SK-N-SH (cell line): ENCODE results near the gene PROK2. TPM values are rescaled to one million over a fixed set of nuclear protein-coding genes. Genes with fewer than 3 reads are reported as not detected.

Experiments used
- CTCF ChIA-PET: fragments of 300-600, 350-600 bp; formaldehyde crosslinking; extraction: SDS; loops from one replicate; lab custom pipeline; 2021; lab: Yijun Ruan, JAX
- POLR2A ChIA-PET: fragments of 350-600 bp; sonication (Branson Sonifier 250); formaldehyde crosslinking; extraction: SDS; loops from one replicate; lab custom pipeline; 2020; ENCODE audit warnings: antibody characterized with exemption, inconsistent platforms; lab: Yijun Ruan, JAX
- DNase-seq: peaks from one replicate; pipeline ENCODE4 v3.0.0; 2012
- H2AFZ ChIP-seq: fragments of 200-600 bp; sonication (generic); 2 replicates; pipeline ENCODE4 v1.8.1; 2016; ENCODE audit warnings: antibody characterized with exemption, mild to moderate bottlenecking, low read depth
- H3F3A ChIP-seq: fragments of 200-600 bp; sonication (generic); replicated peaks from 2 replicates; pipeline ENCODE3; 2016; ENCODE audit warnings: antibody characterized with exemption, mild to moderate bottlenecking; ENCODE audit not compliant: insufficient read depth
- H3K27ac ChIP-seq, 2 experiments: fragments of 200-500 bp in 1 of 2; fragments of 200-600 bp in 1 of 2; sonication (Bioruptor generic) in 1 of 2; sonication (generic), shearing (Covaris generic) in 1 of 2; 2 replicates each; pipeline versions ENCODE4 v1.5.1 to v1.6.1; 2014 to 2016; ENCODE audit warnings: low read depth in 2 of 2, inconsistent platforms in 1 of 2, low read length in 1 of 2, mild to moderate bottlenecking in 1 of 2, mixed read lengths in 1 of 2
- H3K27me3 ChIP-seq: fragments of 200-600 bp; sonication (generic), shearing (Covaris generic); 2 replicates; pipeline ENCODE4 v1.6.1; 2016; ENCODE audit warnings: mixed run types; ENCODE audit not compliant: insufficient read depth
- H3K36me3 ChIP-seq, 2 experiments: fragments of 200-500 bp in 1 of 2; fragments of 200-600 bp in 1 of 2; sonication (Bioruptor generic) in 1 of 2; sonication (generic) in 1 of 2; replicated peaks in 1 of 2; 2 replicates each; pipeline versions ENCODE3 to v1.5.1; 2014 to 2016; ENCODE audit warnings: low read length in 1 of 2, mild to moderate bottlenecking in 1 of 2; ENCODE audit not compliant: insufficient read depth in 2 of 2, control insufficient read depth in 1 of 2
- H3K4me1 ChIP-seq, 2 experiments: fragments of 200-500 bp in 1 of 2; fragments of 200-600 bp in 1 of 2; sonication (Bioruptor generic) in 1 of 2; sonication (generic), shearing (Covaris generic) in 1 of 2; 2 replicates each; pipeline versions ENCODE4 v1.5.1 to v1.6.1; 2014 to 2016; ENCODE audit warnings: low read depth in 1 of 2, low read length in 1 of 2, mixed run types in 1 of 2; ENCODE audit not compliant: insufficient read depth in 2 of 2, control insufficient read depth in 1 of 2
- H3K4me2 ChIP-seq: fragments of 200-600 bp; sonication (generic), shearing (Covaris generic); 2 replicates; pipeline ENCODE4 v1.6.1; 2017; ENCODE audit warnings: mixed run types
- H3K4me3 ChIP-seq, 2 experiments: fragments of 200-500 bp in 1 of 2; fragments of 200-600 bp in 1 of 2; sonication (Bioruptor generic) in 1 of 2; sonication (generic), shearing (Covaris generic) in 1 of 2; 2 replicates each; pipeline versions ENCODE4 v1.5.1 to v1.8.1; 2014 to 2016; ENCODE audit warnings: low read depth in 2 of 2, inconsistent platforms in 1 of 2, low read length in 1 of 2, mild to moderate bottlenecking in 1 of 2, mixed read lengths in 1 of 2, moderate library complexity in 1 of 2
- H3K79me2 ChIP-seq: fragments of 200-600 bp; sonication (generic); 2 replicates; pipeline ENCODE4 v1.8.1; 2017; ENCODE audit warnings: mild to moderate bottlenecking; ENCODE audit not compliant: insufficient read depth
- H3K9ac ChIP-seq: fragments of 200-600 bp; sonication (generic); 2 replicates; pipeline ENCODE4 v1.6.1; 2017; ENCODE audit warnings: mixed run types
- H3K9me2 ChIP-seq: fragments of 200-600 bp; sonication (generic); 2 replicates; pipeline ENCODE4 v1.6.1; 2017; ENCODE audit warnings: mixed run types
- H3K9me3 ChIP-seq: fragments of 200-600 bp; sonication (generic); 2 replicates; pipeline ENCODE4 v1.6.1; 2017; ENCODE audit warnings: mixed run types, mild to moderate bottlenecking, moderate library complexity
- H4K20me1 ChIP-seq: fragments of 200-600 bp; sonication (generic); 2 replicates; pipeline ENCODE4 v1.6.1; 2017; ENCODE audit warnings: mild to moderate bottlenecking, mixed run types; ENCODE audit not compliant: insufficient read depth
- CTCF ChIP-seq: fragments of 200-600 bp; sonication (generic); IDR thresholded peaks from 2 replicates; pipeline ENCODE4 v1.6.1; 2017; ENCODE audit warnings: antibody characterized with exemption, mild to moderate bottlenecking, moderate library complexity
- ELF1 ChIP-seq: IDR thresholded peaks from 2 replicates; pipeline ENCODE4 v1.4.0; 2012
- FOSL2 ChIP-seq: IDR thresholded peaks from 2 replicates; pipeline ENCODE4 v1.4.0; 2012; ENCODE audit warnings: low read depth, mild to moderate bottlenecking, moderate library complexity, borderline replicate concordance
- FOXJ3 ChIP-seq: sonication (generic); formaldehyde crosslinking; IDR thresholded peaks from 2 replicates; pipeline ENCODE4 v1.5.1; 2020; ENCODE audit warnings: mild to moderate bottlenecking, missing genetic modification reagents
- GABPA ChIP-seq: IDR thresholded peaks from 2 replicates; pipeline ENCODE4 v1.4.0; 2012; ENCODE audit warnings: low read depth, mild to moderate bottlenecking
- JUND ChIP-seq: IDR thresholded peaks from 2 replicates; pipeline ENCODE4 v1.4.0; 2012
- MXI1 ChIP-seq: IDR thresholded peaks from 2 replicates; pipeline ENCODE4 v1.6.1; 2012; ENCODE audit warnings: mild to moderate bottlenecking, low read depth, low read length, improper control_type of control experiment
- NFIC ChIP-seq: IDR thresholded peaks from 2 replicates; pipeline ENCODE4 v1.4.0; 2012; ENCODE audit warnings: borderline replicate concordance
- POLR2AphosphoS5 ChIP-seq: IDR thresholded peaks from 2 replicates; pipeline ENCODE4 v1.6.1; 2012; ENCODE audit warnings: low read depth, low read length
- REST ChIP-seq: IDR thresholded peaks from 2 replicates; pipeline ENCODE4 v1.6.1; 2012; ENCODE audit warnings: mild to moderate bottlenecking, low read depth, low read length, moderate library complexity
- RFX5 ChIP-seq: IDR thresholded peaks from 2 replicates; pipeline ENCODE4 v1.6.1; 2012; ENCODE audit warnings: mild to moderate bottlenecking, improper control_type of control experiment, low read length
- RXRA ChIP-seq: IDR thresholded peaks from 2 replicates; pipeline ENCODE4 v1.4.0; 2012; ENCODE audit warnings: low read depth, mild to moderate bottlenecking, borderline replicate concordance
- SIN3A ChIP-seq: IDR thresholded peaks from 2 replicates; pipeline ENCODE4 v1.6.1; 2012; ENCODE audit warnings: low read depth, mild to moderate bottlenecking, low read length, moderate library complexity, borderline replicate concordance
- SMC3 ChIP-seq: IDR thresholded peaks from 2 replicates; pipeline ENCODE4 v1.6.1; 2012; ENCODE audit warnings: low read depth, low read length, improper control_type of control experiment
- TAF1 ChIP-seq: IDR thresholded peaks from 2 replicates; pipeline ENCODE4 v1.6.1; 2012; ENCODE audit warnings: low read depth, mild to moderate bottlenecking, low read length, moderate library complexity, borderline replicate concordance
- TEAD4 ChIP-seq: IDR thresholded peaks from 2 replicates; pipeline ENCODE4 v1.4.0; 2012; ENCODE audit warnings: mild to moderate bottlenecking, borderline replicate concordance; ENCODE audit not compliant: insufficient read depth
- YY1 ChIP-seq: IDR thresholded peaks from 2 replicates; pipeline ENCODE4 v1.4.0; 2012; ENCODE audit warnings: low read depth, mild to moderate bottlenecking
- ZBTB33 ChIP-seq: IDR thresholded peaks from 2 replicates; pipeline ENCODE4 v1.4.0; 2012; ENCODE audit warnings: low read depth, borderline replicate concordance
- WGBS: methylation state at CpG from one replicate; pipeline ENCODE4 v1.1.6; 2017; ENCODE audit warnings: low lambda C conversion rate; 5-methylcytosine and 5-hydroxymethylcytosine counted together
- polyA plus RNA-seq, 3 experiments: library from polyadenylated mRNA; depleted of rRNA; stranded (reverse); fragments of >200 nt; gene quantifications; 2 replicates each; pipeline ENCODE4 v1.2.3, GENCODE V29; 2012

PROK2 gene
- polyA plus RNA-seq, 1 of the 3 experiments (the other 2 are of a cell fraction): not detected

GRCh38 chr3:71752831-71753700 lies 31.9 kb downstream of the PROK2 start (continued):
- no peak for TF ChIP-seq ZBTB33
- no peak for TF ChIP-seq RXRA
- no peak for TF ChIP-seq TEAD4
- TF ChIP-seq YY1: no peak
- TF ChIP-seq REST: no peak
- no peak for TF ChIP-seq SIN3A
- no peak for TF ChIP-seq NFIC
- TF ChIP-seq, all 33 proteins: peak for 0

- no peaks in the 10 kb centered on the region for H3F3A ChIP-seq
- no peak overlapping the region for H2AFZ ChIP-seq
- ChIA-PET POLR2A (no interaction called here), CTCF (interaction anchor here (1.5 to 3.4 kb wide), 3 partner anchors 10 to 1100 kb away, joined by 4 to 13 read pairs (median 9); no protein-coding TSS in a partner anchor)
- H3K9ac ChIP-seq: no peak overlapping the region
- no peaks in the 10 kb centered on the region for H3K36me3 ChIP-seq
- TF ChIP-seq MXI1: no peak
- no peak for TF ChIP-seq POLR2AphosphoS5
- TF ChIP-seq SMC3: no peak
- no peak for TF ChIP-seq FOSL2
- TF ChIP-seq ELF1: no peak
- TF ChIP-seq FOXJ3: no peak
- TF ChIP-seq RFX5: no peak
- TF ChIP-seq CTCF: no peak
- TF ChIP-seq YY1: no peak
- TF ChIP-seq GABPA: no peak
- no peak for TF ChIP-seq RXRA
- no peak for TF ChIP-seq JUND
- no peak for TF ChIP-seq TAF1
- H3K9me3 ChIP-seq: no peaks in the 10 kb centered on the region
- H3K4me2 ChIP-seq: no peak overlapping the region
- H3K9me2 ChIP-seq: no peaks in the 10 kb centered on the region
- no peak overlapping the region for H3K4me3 ChIP-seq
- H3K27ac ChIP-seq: no peak overlapping the region
- H3K27me3 ChIP-seq: peaks cover 17% of the 10 kb centered on the region
- no peaks in the 10 kb centered on the region for H3K79me2 ChIP-seq
- H3K4me1 ChIP-seq: peaks cover 0 to 15% of the 10 kb centered on the region in 2 experiments; a peak in 1 of 4 replicates
- H4K20me1 ChIP-seq: no peaks in the 10 kb centered on the region
- DNase-seq: no peak
- 49% methylated on average over 4 of the region's 4 CpGs for whole genome bisulfite sequencing
Observed at GRCh38 chr3:71751602-71752001, 33.3 kb downstream of the PROK2 start.
